ENCODE data around the gene OR8K1. TPM values are rescaled to one million over a fixed set of nuclear protein-coding genes. Genes with fewer than 3 reads are reported as not detected.

The OR8K1 gene
- total RNA-seq, result not detected
- polyA plus RNA-seq, result not detected
- long read RNA-seq, donor 1, result 0 reads
- long read RNA-seq, donor 2, result 0 reads

- Histone ChIP-seq H3K9me3 (no peaks in the 10 kb centered on the region), H3K27me3 (ENCODE audit: insufficient read depth in 3 of 3, low read length in 2 of 3) (no peaks in the 10 kb centered on the region), H3K4me1 (no peaks in the 10 kb centered on the region), H3K36me3 (ENCODE audit: insufficient read depth in 1 of 2, low read depth in 1 of 2) (no peaks in the 10 kb centered on the region), H3K27ac (no peak within 1 kb of the TSS), H3K4me3 (no peak within 1 kb of the TSS)
- ATAC-seq (no peak), DNase-seq (no peak)
- no peak for TF ChIP-seq CTCF (IDR thresholded peaks at IDR 0.05)
- WGBS, 3 donors, result 78 to 91% (median 85%) methylated on average over 1 of the region's 1 CpG
- intact Hi-C loops (cut with DNase I), result no loop called here
Measured at GRCh38 chr11:56345739-56346138, at the start of gene OR8K1. OR8K1 (plus strand) TSS chr11:56346039; CDS start chr11:56346039, 0 bp downstream.

- WGBS, 3 donors, result 82 to 84% (median 84%) methylated on average over 4 of the region's 4 CpGs
- intact Hi-C loops (cut with DNase I), result no loop called here
- Histone ChIP-seq H3K9me3 (no peaks in the 10 kb centered on the region), H3K4me1 (no peaks in the 10 kb centered on the region), H3K4me3 (no peak overlapping the region), H3K36me3 (ENCODE audit: insufficient read depth in 1 of 2, low read depth in 1 of 2) (no peaks in the 10 kb centered on the region), H3K27me3 (ENCODE audit: insufficient read depth in 3 of 3, low read length in 2 of 3) (no peaks in the 10 kb centered on the region), H3K27ac (no peak overlapping the region)
- no peak for ATAC-seq
- no peak for DNase-seq
- no peak for TF ChIP-seq CTCF (IDR thresholded peaks at IDR 0.05)
Measured at GRCh38 chr11:56296898-56297297, 48.9 kb upstream of the OR8K1 start.

- TF ChIP-seq CTCF (IDR thresholded peaks at IDR 0.05), result no peak
- Histone ChIP-seq H3K36me3 (ENCODE audit: insufficient read depth in 1 of 2, low read depth in 1 of 2) (no peaks in the 10 kb centered on the region), H3K27ac (no peak overlapping the region), H3K4me3 (no peak overlapping the region), H3K27me3 (ENCODE audit: insufficient read depth in 3 of 3, low read length in 2 of 3) (no peaks in the 10 kb centered on the region), H3K4me1 (no peaks in the 10 kb centered on the region), H3K9me3 (no peaks in the 10 kb centered on the region)
- DNase-seq (no peak), ATAC-seq (no peak)
- WGBS, 3 donors, result 80 to 91% (median 84%) methylated on average over 3 of the region's 3 CpGs
- intact Hi-C loops (cut with DNase I), result no loop called here
Measured at GRCh38 chr11:56307836-56308235, 38.0 kb upstream of the OR8K1 start.

- H3K36me3 ChIP-seq (ENCODE audit: insufficient read depth in 1 of 2, low read depth in 1 of 2), result no peaks in the 10 kb centered on the region
- intact Hi-C loops (cut with DNase I), result no loop called here
- DNase-seq, result no peak
- H3K27me3 ChIP-seq (ENCODE audit: insufficient read depth in 3 of 3, low read length in 2 of 3), result no peaks in the 10 kb centered on the region
- no peak for ATAC-seq
- no peaks in the 10 kb centered on the region for H3K9me3 ChIP-seq
- TF ChIP-seq CTCF (IDR thresholded peaks at IDR 0.05), result no peak
- H3K27ac ChIP-seq, result no peak within 1 kb of the TSS
- H3K4me1 ChIP-seq, result no peaks in the 10 kb centered on the region
- H3K4me3 ChIP-seq, result no peak within 1 kb of the TSS
Measured at GRCh38 chr11:56314844-56315243, 31.0 kb upstream of the OR8K1 start, which contains the start of gene OR8K3. OR8K3 (plus strand) TSS chr11:56315144; CDS start chr11:56318307, 3,163 bp downstream.

GRCh38 chr11:56331861-56332491 is 13.9 kb upstream of the OR8K1 start:
- Histone ChIP-seq H3K9me3 (no peaks in the 10 kb centered on the region), H3K36me3 (ENCODE audit: insufficient read depth in 1 of 2, low read depth in 1 of 2) (no peaks in the 10 kb centered on the region), H3K4me3 (no peak overlapping the region), H3K4me1 (no peaks in the 10 kb centered on the region), H3K27ac (no peak overlapping the region), H3K27me3 (ENCODE audit: insufficient read depth in 3 of 3, low read length in 2 of 3) (no peaks in the 10 kb centered on the region)
- 83 to 91% (median 85%) methylated on average over 34 of the region's 34 CpGs for WGBS, 3 donors
- DNase-seq (no peak), ATAC-seq (no peak)
- intact Hi-C loops (cut with DNase I), result no loop called here
- no peak for TF ChIP-seq CTCF (IDR thresholded peaks at IDR 0.05)
